BE2C (cell line): ENCODE results near the gene CDK19.
"Not testable (repeated sequence)": the region's sequence is repeated elsewhere in the genome, so short reads cannot be mapped to it uniquely, and the experiment has no call there.

Experiments used
- DNase-seq: peaks from one replicate; pipeline ENCODE4 v3.0.0-alpha.2; 2020
- H3K27me3 ChIP-seq: fragments of 250-450 bp; sonication (Bioruptor Pico); 2 replicates; pipeline ENCODE4 v1.5.1; 2020; ENCODE audit warnings: mild to moderate bottlenecking
- H3K36me3 ChIP-seq: fragments of 250-450 bp; sonication (Bioruptor Pico); 2 replicates; pipeline ENCODE4 v1.5.1; 2020; ENCODE audit warnings: mild to moderate bottlenecking
- H3K4me1 ChIP-seq: fragments of 250-450 bp; sonication (Bioruptor Pico); 2 replicates; pipeline ENCODE4 v1.5.1; 2020
- H3K4me3 ChIP-seq: 2 replicates; pipeline ENCODE4 v1.5.1; 2011; ENCODE audit warnings: low read depth, low read length
- H3K9me3 ChIP-seq: fragments of 250-450 bp; sonication (Bioruptor Pico); 2 replicates; pipeline ENCODE4 v1.5.1; 2020
- CTCF ChIP-seq: IDR thresholded peaks from 2 replicates; pipeline ENCODE4 v1.5.1; 2012; ENCODE audit warnings: mild to moderate bottlenecking, low read depth, low read length

Gene CDK19

DNA sequence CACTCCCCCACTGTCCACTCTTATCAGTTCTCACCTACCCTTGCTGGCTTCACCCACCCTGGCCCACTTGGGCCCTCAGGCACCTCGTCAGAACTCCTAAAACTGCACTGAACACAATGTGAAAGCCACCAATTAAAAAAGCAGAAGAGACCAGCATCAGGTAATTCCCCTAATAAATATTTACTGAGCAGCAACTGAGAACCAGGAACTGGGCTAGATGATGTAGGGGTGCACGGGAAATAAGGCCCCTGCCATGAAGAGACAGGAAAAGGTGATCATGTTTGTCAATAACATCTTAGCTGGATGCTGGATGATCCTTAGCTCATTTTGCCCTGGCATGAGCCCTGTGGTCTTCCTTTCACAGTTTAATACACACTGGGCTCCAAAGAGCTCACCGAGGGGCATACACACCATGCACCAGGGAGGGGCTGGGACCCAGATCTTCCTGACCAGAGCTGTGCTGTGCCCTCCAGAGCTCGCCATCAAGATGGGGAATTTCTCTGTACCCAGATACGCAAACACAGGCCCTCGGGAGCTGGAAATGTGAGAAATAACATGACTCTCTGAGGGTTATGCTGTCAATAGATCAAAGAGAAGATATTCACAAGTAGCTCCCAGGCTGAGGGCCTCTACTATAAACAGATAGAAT, 225.3 kb downstream of the CDK19 start:
- H3K36me3 ChIP-seq: no peaks in the 10 kb centered on the region
- DNase-seq: no peak
- TF ChIP-seq CTCF: no peak
- no peak overlapping the region for H3K4me3 ChIP-seq
- no peaks in the 10 kb centered on the region for H3K9me3 ChIP-seq
- no peaks in the 10 kb centered on the region for H3K27me3 ChIP-seq
- no peaks in the 10 kb centered on the region for H3K4me1 ChIP-seq

DNA sequence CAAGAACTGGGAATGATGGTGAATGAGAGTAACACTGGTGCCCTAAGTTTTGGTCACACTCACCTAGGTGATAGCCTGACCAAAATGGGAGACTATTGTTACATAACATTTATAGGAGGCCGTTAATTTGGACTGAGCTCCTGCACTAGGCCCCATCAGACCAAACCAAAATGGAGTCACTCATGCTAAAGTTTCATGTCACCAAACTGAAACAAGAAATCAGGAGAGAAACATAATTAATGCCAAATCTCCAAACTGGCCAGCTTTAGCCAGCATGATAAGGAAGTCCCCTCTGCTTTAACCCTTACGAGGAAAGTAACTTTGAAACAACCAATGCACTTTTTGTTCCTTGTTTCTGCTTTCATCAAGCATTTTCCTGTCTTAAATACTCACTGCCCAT, 227.9 kb downstream of the CDK19 start:
- no peaks in the 10 kb centered on the region for H3K27me3 ChIP-seq
- H3K9me3 ChIP-seq: no peaks in the 10 kb centered on the region
- H3K4me1 ChIP-seq: no peaks in the 10 kb centered on the region
- no peak overlapping the region for H3K4me3 ChIP-seq
- DNase-seq: no peak
- TF ChIP-seq CTCF: no peak
- no peaks in the 10 kb centered on the region for H3K36me3 ChIP-seq

DNA sequence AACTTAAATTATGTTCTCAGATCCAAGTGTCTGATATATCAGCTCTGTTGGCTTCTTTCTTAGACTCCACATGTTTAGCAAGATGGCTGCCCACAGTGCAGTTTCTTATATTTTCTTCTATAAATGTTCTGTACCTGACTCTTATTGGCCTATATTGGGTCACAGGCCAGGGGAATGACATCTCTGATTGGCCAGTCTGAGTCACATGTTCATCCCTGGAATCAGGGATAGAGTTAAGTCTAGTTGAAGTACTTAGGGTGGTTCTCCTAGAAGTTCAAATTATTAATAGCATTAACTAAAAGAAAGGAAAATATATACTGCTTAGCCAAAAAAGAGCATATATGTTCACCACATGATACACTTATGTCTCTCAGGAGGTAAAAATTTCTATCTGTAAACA, 233.6 kb downstream of the CDK19 start:
- no peaks in the 10 kb centered on the region for H3K9me3 ChIP-seq
- no peaks in the 10 kb centered on the region for H3K4me1 ChIP-seq
- no peak overlapping the region for H3K4me3 ChIP-seq
- no peak for TF ChIP-seq CTCF
- H3K36me3 ChIP-seq: no peaks in the 10 kb centered on the region
- no peak for DNase-seq
- H3K27me3 ChIP-seq: no peaks in the 10 kb centered on the region

DNA sequence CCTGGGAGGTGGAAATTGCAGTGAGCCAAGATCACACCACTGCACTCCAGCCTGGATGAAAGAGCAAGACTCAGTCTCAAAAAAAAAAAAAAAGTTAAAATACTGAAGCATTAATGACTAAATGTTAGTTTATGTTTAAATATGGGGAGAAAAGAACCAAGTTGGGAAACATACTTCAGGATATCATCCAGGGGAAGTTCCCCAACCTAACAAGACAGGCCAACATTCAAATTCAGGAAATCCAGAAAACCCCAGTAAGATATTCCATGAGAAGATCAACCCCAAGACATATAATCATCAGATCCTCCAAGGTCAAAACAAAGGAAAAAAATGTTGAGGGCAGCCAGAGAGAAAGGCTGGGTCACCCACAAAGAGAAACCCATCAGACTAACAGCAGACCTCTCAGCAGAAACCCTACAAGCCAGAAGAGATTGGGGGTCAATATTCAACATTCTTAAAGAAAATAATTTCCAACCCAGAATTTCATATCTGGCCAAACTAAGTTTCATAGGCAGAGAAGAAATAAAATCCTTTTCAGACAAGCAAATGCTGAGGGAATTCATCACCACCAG, 237.6 kb downstream of the CDK19 start:
- H3K4me3 ChIP-seq, H3K4me1 ChIP-seq, H3K36me3 ChIP-seq, H3K27me3 ChIP-seq, H3K9me3 ChIP-seq, DNase-seq: not testable (repeated sequence)

GRCh38 chr6:110575925-110576463, 239.3 kb downstream of the CDK19 start:
- Histone ChIP-seq H3K27me3 (no peaks in the 10 kb centered on the region), H3K4me3 (no peak overlapping the region), H3K9me3 (no peaks in the 10 kb centered on the region), H3K36me3 (no peaks in the 10 kb centered on the region), H3K4me1 (no peaks in the 10 kb centered on the region)
- no peak for DNase-seq
- no peak for TF ChIP-seq CTCF

- Histone ChIP-seq H3K4me1 (no peaks in the 10 kb centered on the region), H3K9me3 (no peaks in the 10 kb centered on the region), H3K36me3 (no peaks in the 10 kb centered on the region), H3K4me3 (no peak overlapping the region), H3K27me3 (no peaks in the 10 kb centered on the region)
- DNase-seq: no peak
- no peak for TF ChIP-seq CTCF
Measured at GRCh38 chr6:110574817-110575216, 240.5 kb downstream of the CDK19 start.
